ENCODE data around the gene WHRN. TPM values are rescaled to one million over a fixed set of nuclear protein-coding genes. Genes with fewer than 3 reads are reported as not detected.

WHRN gene
- total RNA-seq, 1 experiment from 2014 or later, result 1.4 TPM

DNA sequence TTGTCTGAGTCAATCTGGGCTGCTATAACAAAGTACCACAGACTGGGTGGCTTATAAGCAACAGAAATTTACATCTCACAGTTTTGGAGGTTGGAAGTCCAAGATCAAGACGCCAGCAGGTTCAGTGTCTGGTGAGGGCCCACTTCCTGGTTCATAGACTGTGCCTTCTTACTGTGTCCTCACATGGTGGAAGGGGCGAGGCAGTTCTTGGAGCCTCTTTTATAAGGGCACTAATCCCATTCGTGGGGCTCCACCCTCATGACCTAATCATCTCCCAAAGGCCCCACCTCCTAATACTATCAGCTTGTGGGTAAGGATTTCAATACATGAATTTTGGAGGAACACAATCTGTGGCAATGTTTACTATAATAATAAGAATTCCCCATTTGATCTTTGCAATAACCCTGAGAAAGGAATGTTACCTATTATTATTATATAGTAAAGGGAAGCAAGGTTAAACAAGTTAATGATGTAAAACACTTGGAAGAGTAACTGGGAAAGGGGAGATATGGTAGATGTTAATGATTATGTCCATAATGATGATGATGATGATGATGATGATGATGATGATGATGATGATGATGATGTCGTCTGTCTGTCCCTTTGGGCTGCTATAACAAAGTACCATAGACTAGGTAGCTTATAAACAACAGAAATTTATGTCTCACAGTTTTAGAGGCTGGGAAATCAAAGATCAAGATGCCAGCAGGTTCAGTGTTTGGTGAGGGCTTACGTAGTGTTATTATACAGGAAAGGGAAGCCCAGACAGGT is 40.8 kb downstream of the WHRN start:
- H3K36me3 ChIP-seq (ENCODE audit: control insufficient read depth, insufficient read depth, low read length), result no peaks in the 10 kb centered on the region
- CTCF ChIA-PET, result no interaction called here
- POLR2A ChIA-PET, result no interaction called here
- Mint-ChIP-seq H3K27me3 (ENCODE audit: insufficient read depth, unreplicated experiment) (no peaks in the 10 kb centered on the region), H3K9me3 (ENCODE audit: unreplicated experiment) (no peaks in the 10 kb centered on the region), H3K27ac (ENCODE audit: unreplicated experiment) (no peak overlapping the region), H3K4me3 (ENCODE audit: unreplicated experiment) (no peak overlapping the region), H3K4me1 (ENCODE audit: low read depth, unreplicated experiment) (no peaks in the 10 kb centered on the region), H3K36me3 (ENCODE audit: insufficient read depth, unreplicated experiment) (no peaks in the 10 kb centered on the region)
- no TSS peak for BruUV-seq (replicated peaks)
- no peaks in the 10 kb centered on the region for H3K9me3 ChIP-seq
- H3K27me3 ChIP-seq (replicated peaks; ENCODE audit: control insufficient read depth, insufficient read depth, low read length), result no peaks in the 10 kb centered on the region
- H3K4me1 ChIP-seq, result no peaks in the 10 kb centered on the region
- H3K4me3 ChIP-seq (ENCODE audit: low read depth, low read length), result no peak overlapping the region
- intact Hi-C loops (cut with micrococcal nuclease; ENCODE audit: unreplicated experiment), result no loop called here
- no peak for DNase-seq
- TF ChIP-seq, protein P1, sequence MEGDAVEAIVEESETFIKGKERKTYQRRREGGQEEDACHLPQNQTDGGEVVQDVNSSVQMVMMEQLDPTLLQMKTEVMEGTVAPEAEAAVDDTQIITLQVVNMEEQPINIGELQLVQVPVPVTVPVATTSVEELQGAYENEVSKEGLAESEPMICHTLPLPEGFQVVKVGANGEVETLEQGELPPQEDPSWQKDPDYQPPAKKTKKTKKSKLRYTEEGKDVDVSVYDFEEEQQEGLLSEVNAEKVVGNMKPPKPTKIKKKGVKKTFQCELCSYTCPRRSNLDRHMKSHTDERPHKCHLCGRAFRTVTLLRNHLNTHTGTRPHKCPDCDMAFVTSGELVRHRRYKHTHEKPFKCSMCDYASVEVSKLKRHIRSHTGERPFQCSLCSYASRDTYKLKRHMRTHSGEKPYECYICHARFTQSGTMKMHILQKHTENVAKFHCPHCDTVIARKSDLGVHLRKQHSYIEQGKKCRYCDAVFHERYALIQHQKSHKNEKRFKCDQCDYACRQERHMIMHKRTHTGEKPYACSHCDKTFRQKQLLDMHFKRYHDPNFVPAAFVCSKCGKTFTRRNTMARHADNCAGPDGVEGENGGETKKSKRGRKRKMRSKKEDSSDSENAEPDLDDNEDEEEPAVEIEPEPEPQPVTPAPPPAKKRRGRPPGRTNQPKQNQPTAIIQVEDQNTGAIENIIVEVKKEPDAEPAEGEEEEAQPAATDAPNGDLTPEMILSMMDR (IDR thresholded peaks at IDR 0.05; ENCODE audit: insufficient read depth in 1 of 2, low read depth in 1 of 2, low read length in 1 of 2, severe bottlenecking in 1 of 2, unreplicated experiment in 1 of 2), result no peak

DNA sequence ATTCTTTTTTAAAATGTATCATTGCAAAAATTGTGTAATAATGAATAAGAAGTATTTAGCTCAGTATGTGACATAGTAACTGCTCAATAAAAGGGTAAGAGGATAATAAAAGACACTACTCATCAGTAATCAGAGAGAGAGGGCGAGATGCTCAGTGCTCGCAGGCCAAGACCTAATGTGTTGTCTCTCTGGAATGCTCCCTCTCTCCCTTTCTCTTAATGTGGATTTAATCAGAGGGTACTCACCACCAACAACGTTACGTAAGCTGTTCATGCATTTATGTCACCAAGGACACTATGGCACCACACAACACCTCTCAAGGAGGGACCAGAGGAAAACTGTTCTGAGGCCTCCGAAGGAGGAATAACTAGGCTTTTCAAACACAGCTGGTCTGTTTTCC is 42.5 kb downstream of the WHRN start:
- Histone ChIP-seq H3K9me3 (no peaks in the 10 kb centered on the region), H3K36me3 (ENCODE audit: control insufficient read depth, insufficient read depth, low read length) (no peaks in the 10 kb centered on the region), H3K4me1 (no peaks in the 10 kb centered on the region), H3K4me3 (ENCODE audit: low read depth, low read length) (no peak overlapping the region), H3K27me3 (replicated peaks; ENCODE audit: control insufficient read depth, insufficient read depth, low read length) (no peaks in the 10 kb centered on the region)
- intact Hi-C loops (cut with micrococcal nuclease; ENCODE audit: unreplicated experiment), result no loop called here
- ChIA-PET POLR2A (no interaction called here), CTCF (interaction anchor here (0.9 kb wide), 1 partner anchor 24 kb away, joined by 3 read pairs; no protein-coding TSS in a partner anchor)
- no TSS peak for BruUV-seq (replicated peaks)
- H3K4me1 Mint-ChIP-seq (ENCODE audit: low read depth, unreplicated experiment), result no peaks in the 10 kb centered on the region
- H3K27ac Mint-ChIP-seq (ENCODE audit: unreplicated experiment), result no peak overlapping the region
- H3K9me3 Mint-ChIP-seq (ENCODE audit: unreplicated experiment), result no peaks in the 10 kb centered on the region
- DNase-seq, result no peak
- H3K27me3 Mint-ChIP-seq (ENCODE audit: insufficient read depth, unreplicated experiment), result no peaks in the 10 kb centered on the region
- no peak overlapping the region for H3K4me3 Mint-ChIP-seq (ENCODE audit: unreplicated experiment)
- no peaks in the 10 kb centered on the region for H3K36me3 Mint-ChIP-seq (ENCODE audit: insufficient read depth, unreplicated experiment)
- TF ChIP-seq, protein P1 (IDR thresholded peaks at IDR 0.05; ENCODE audit: insufficient read depth in 1 of 2, low read depth in 1 of 2, low read length in 1 of 2, severe bottlenecking in 1 of 2, unreplicated experiment in 1 of 2), result no peak

DNA sequence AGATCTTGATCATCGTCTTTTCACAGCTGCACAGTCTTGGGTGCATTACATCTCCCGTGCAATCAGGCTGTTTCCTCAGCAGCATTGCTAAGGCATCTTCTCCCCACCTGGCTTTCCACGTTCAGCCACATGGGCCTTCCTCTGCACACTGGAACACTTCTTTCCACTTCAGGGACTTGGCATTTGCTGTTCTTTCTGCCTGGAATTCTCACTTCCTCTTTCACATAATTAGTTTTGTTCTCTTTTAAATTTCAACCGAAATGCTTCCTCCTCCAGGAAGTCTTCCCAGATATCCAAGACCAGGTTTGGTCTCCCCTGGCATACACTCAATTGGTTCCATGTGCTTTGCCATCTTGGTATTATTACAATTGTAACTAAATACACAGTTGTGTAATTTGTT is 43.8 kb downstream of the WHRN start:
- CTCF ChIA-PET, result no interaction called here
- Mint-ChIP-seq H3K36me3 (ENCODE audit: insufficient read depth, unreplicated experiment) (no peaks in the 10 kb centered on the region), H3K27ac (ENCODE audit: unreplicated experiment) (no peak overlapping the region), H3K4me3 (ENCODE audit: unreplicated experiment) (no peak overlapping the region), H3K27me3 (ENCODE audit: insufficient read depth, unreplicated experiment) (no peaks in the 10 kb centered on the region), H3K4me1 (ENCODE audit: low read depth, unreplicated experiment) (no peaks in the 10 kb centered on the region), H3K9me3 (ENCODE audit: unreplicated experiment) (no peaks in the 10 kb centered on the region)
- no peak for DNase-seq
- TF ChIP-seq, protein P1 (IDR thresholded peaks at IDR 0.05; ENCODE audit: insufficient read depth in 1 of 2, low read depth in 1 of 2, low read length in 1 of 2, severe bottlenecking in 1 of 2, unreplicated experiment in 1 of 2), result no peak
- Histone ChIP-seq H3K27me3 (replicated peaks; ENCODE audit: control insufficient read depth, insufficient read depth, low read length) (no peaks in the 10 kb centered on the region), H3K4me3 (ENCODE audit: low read depth, low read length) (no peak overlapping the region), H3K9me3 (no peaks in the 10 kb centered on the region), H3K4me1 (no peaks in the 10 kb centered on the region), H3K36me3 (ENCODE audit: control insufficient read depth, insufficient read depth, low read length) (no peaks in the 10 kb centered on the region)
- no TSS peak for BruUV-seq (replicated peaks)
- intact Hi-C loops (cut with micrococcal nuclease; ENCODE audit: unreplicated experiment), result no loop called here
- POLR2A ChIA-PET, result no interaction called here
